ENCODE results near the gene BLOC1S5.

DNA sequence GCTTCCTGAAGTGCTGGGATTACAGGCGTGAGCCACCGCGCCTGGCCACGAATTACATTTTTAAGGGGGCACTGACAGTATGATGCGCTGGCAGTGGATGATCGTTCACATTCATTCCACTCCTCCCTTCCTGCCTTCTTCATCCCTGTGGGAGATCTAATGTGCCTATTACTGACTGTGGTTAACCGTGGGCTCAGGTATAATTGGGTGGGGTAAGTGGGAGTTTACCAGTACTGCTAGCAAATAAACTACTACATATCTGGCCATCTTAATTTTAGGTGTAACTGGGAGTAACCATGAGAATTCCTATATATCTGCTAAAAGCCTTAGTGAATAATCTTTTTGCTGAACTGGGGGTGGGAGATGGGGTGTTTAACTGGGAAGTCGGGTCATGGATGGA is 6.5 kb upstream of the BLOC1S5 start:
- no peak for TF ChIP-seq POLR2AphosphoS5 (IDR thresholded peaks at IDR 0.05; ENCODE audit: low read depth, low read length)
- TF ChIP-seq, protein P1, sequence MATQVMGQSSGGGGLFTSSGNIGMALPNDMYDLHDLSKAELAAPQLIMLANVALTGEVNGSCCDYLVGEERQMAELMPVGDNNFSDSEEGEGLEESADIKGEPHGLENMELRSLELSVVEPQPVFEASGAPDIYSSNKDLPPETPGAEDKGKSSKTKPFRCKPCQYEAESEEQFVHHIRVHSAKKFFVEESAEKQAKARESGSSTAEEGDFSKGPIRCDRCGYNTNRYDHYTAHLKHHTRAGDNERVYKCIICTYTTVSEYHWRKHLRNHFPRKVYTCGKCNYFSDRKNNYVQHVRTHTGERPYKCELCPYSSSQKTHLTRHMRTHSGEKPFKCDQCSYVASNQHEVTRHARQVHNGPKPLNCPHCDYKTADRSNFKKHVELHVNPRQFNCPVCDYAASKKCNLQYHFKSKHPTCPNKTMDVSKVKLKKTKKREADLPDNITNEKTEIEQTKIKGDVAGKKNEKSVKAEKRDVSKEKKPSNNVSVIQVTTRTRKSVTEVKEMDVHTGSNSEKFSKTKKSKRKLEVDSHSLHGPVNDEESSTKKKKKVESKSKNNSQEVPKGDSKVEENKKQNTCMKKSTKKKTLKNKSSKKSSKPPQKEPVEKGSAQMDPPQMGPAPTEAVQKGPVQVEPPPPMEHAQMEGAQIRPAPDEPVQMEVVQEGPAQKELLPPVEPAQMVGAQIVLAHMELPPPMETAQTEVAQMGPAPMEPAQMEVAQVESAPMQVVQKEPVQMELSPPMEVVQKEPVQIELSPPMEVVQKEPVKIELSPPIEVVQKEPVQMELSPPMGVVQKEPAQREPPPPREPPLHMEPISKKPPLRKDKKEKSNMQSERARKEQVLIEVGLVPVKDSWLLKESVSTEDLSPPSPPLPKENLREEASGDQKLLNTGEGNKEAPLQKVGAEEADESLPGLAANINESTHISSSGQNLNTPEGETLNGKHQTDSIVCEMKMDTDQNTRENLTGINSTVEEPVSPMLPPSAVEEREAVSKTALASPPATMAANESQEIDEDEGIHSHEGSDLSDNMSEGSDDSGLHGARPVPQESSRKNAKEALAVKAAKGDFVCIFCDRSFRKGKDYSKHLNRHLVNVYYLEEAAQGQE (IDR thresholded peaks at IDR 0.05; ENCODE audit: insufficient read depth in 1 of 2, low read depth in 2 of 2, low read length in 2 of 2): no peak
- no peak for TF ChIP-seq SIN3A (IDR thresholded peaks at IDR 0.05; ENCODE audit: borderline replicate concordance, insufficient read depth, low read length)

Data from PFSK-1 (cell line).